B cell (primary cell): ENCODE results near the gene WASHC3. TPM values are rescaled to one million over a fixed set of nuclear protein-coding genes. Genes with fewer than 3 reads are reported as not detected.

Source experiments
- ATAC-seq: fragments of 200-7000 bp; cut with Tn5 transposase; one replicate; pipeline ENCODE4 v1.10.0; 2021; ENCODE audit warnings: low read depth, mild to moderate bottlenecking, moderate number of reproducible peaks, moderate library complexity
- CTCF ChIA-PET: fragments of 350-600 bp; sonication (Branson Sonifier 250); formaldehyde crosslinking; loops from one replicate; lab custom pipeline; 2021; ENCODE audit warnings: antibody characterized with exemption, inconsistent platforms; lab: Charles Lee
- POLR2A ChIA-PET: fragments of 350-600 bp; sonication (Branson Sonifier 250); formaldehyde crosslinking; loops from one replicate; lab custom pipeline; 2021; ENCODE audit warnings: antibody characterized with exemption; lab: Charles Lee
- DNase-seq: peaks from one replicate; pipeline ENCODE4 v3.0.0; 2013
- H2AFZ ChIP-seq: 2 replicates; pipeline ENCODE4 v1.6.1; 2012; ENCODE audit warnings: mild to moderate bottlenecking, low read depth, low read length; ENCODE audit not compliant: insufficient read depth, poor library complexity, severe bottlenecking
- H3K27ac ChIP-seq, 2 donors: 1 replicate in 1 of 2; 2 replicates in 1 of 2; pipeline ENCODE4 v1.5.1; 2012 to 2013; ENCODE audit warnings: low read length in 2 of 2, mild to moderate bottlenecking in 2 of 2, moderate library complexity in 1 of 2
- H3K27me3 ChIP-seq, 4 experiments: fragments of 200-600 bp in 1 of 4; sonication (generic) in 1 of 4; replicated peaks in 1 of 4; 1 replicate in 2 of 4; 2 replicates in 2 of 4; pipeline versions ENCODE4 v1.6.1 to v1.7.0; 2013 to 2016; ENCODE audit warnings: low read length in 3 of 4, mild to moderate bottlenecking in 2 of 4, mixed read lengths in 1 of 4, moderate library complexity in 1 of 4; ENCODE audit not compliant: insufficient read depth in 4 of 4, control insufficient read depth in 3 of 4; ENCODE audit errors: control extremely low read depth in 1 of 4
- H3K36me3 ChIP-seq, 2 experiments: replicated peaks in 1 of 2; 1 replicate in 1 of 2; 2 replicates in 1 of 2; pipeline versions ENCODE4 v1.6.1 to v1.7.1; 2013; ENCODE audit warnings: low read length in 1 of 2; ENCODE audit not compliant: insufficient read depth in 2 of 2, control insufficient read depth in 1 of 2; ENCODE audit errors: control extremely low read depth in 1 of 2, extremely low read depth in 1 of 2
- H3K4me1 ChIP-seq, 2 donors: fragments of 200-600 bp in 1 of 2; sonication (generic) in 1 of 2; 1 replicate in 1 of 2; 2 replicates in 1 of 2; pipeline versions ENCODE4 v1.5.1 to v1.6.1; 2013 to 2017; ENCODE audit warnings: low read length in 2 of 2; ENCODE audit not compliant: control insufficient read depth in 2 of 2, insufficient read depth in 2 of 2
- H3K4me2 ChIP-seq: replicated peaks from 2 replicates; pipeline ENCODE3; 2012; ENCODE audit warnings: mild to moderate bottlenecking, low read depth, low read length; ENCODE audit not compliant: poor library complexity, severe bottlenecking
- H3K4me3 ChIP-seq, 5 experiments: fragments of 200-600 bp in 1 of 5; sonication (generic) in 1 of 5; 1 replicate in 3 of 5; 2 replicates in 2 of 5; pipeline versions ENCODE4 v1.5.1 to v1.7.0; 2011 to 2016; ENCODE audit warnings: low read length in 4 of 5, mild to moderate bottlenecking in 4 of 5, low read depth in 2 of 5, control low read depth in 1 of 5, moderate library complexity in 1 of 5; ENCODE audit not compliant: insufficient read depth in 1 of 5; ENCODE audit errors: control extremely low read depth in 1 of 5, extremely low read depth in 1 of 5
- H3K79me2 ChIP-seq: fragments of 200-600 bp; sonication (generic); one replicate; pipeline ENCODE4 v1.6.0; 2016; ENCODE audit warnings: low read length; ENCODE audit not compliant: control insufficient read depth, insufficient read depth
- H3K9ac ChIP-seq: fragments of 200-600 bp; sonication (generic); 2 replicates; pipeline ENCODE4 v1.6.1; 2017; ENCODE audit warnings: mild to moderate bottlenecking, low read length, moderate library complexity
- H3K9me3 ChIP-seq, 3 donors: one replicate each; pipeline versions ENCODE4 v1.6.1 to v1.7.1; 2013; ENCODE audit warnings: low read length in 2 of 3; ENCODE audit not compliant: control insufficient read depth in 2 of 3, insufficient read depth in 1 of 3; ENCODE audit errors: control extremely low read depth in 1 of 3
- H4K20me1 ChIP-seq: 2 replicates; pipeline ENCODE4 v1.6.0; 2012; ENCODE audit warnings: mild to moderate bottlenecking, low read length; ENCODE audit not compliant: insufficient read depth, control insufficient read depth, poor library complexity, severe bottlenecking
- H3K27ac Mint-ChIP-seq: one replicate; pipeline ENCODE4 v1.8.0; 2021; ENCODE audit warnings: mixed read lengths
- H3K27me3 Mint-ChIP-seq: one replicate; pipeline ENCODE4 v1.8.0; 2021; ENCODE audit warnings: mixed read lengths
- H3K4me1 Mint-ChIP-seq: one replicate; pipeline ENCODE4 v1.8.0; 2021; ENCODE audit warnings: mixed read lengths
- H3K4me3 Mint-ChIP-seq: one replicate; pipeline ENCODE4 v1.8.0; 2021; ENCODE audit warnings: mixed read lengths
- H3K9me3 Mint-ChIP-seq: one replicate; pipeline ENCODE4 v1.8.0; 2022; ENCODE audit warnings: mixed read lengths; ENCODE audit not compliant: insufficient read depth
- EZH2 ChIP-seq: IDR thresholded peaks from 2 replicates; pipeline ENCODE4 v1.6.1; 2012; ENCODE audit warnings: borderline replicate concordance, low read depth, mild to moderate bottlenecking, moderate library complexity, low read length; ENCODE audit not compliant: insufficient read depth, poor library complexity, severe bottlenecking
- WGBS: methylation state at CpG from one replicate; pipeline ENCODE4 v1.1.5; 2013; ENCODE audit warnings: missing lambda C conversion rate; ENCODE audit not compliant: insufficient coverage; 5-methylcytosine and 5-hydroxymethylcytosine counted together
- intact Hi-C: fragments of 100-400 bp; cut with micrococcal nuclease; formaldehyde crosslinking; loops from one replicate; pipeline ENCODE4 v1.10.0; 2022
- polyA plus RNA-seq: library from polyadenylated mRNA; depleted of rRNA; stranded (reverse); fragments of >200 nt; gene quantifications from 2 replicates; pipeline ENCODE4 v1.2.3, GENCODE V29; 2012
- total RNA-seq, 2 donors: library from RNA; stranded (reverse); fragments of 120-200 nt in 1 of 2; gene quantifications; 1 replicate in 1 of 2; 2 replicates in 1 of 2; pipeline versions ENCODE4 v1.2.3 to v1.2.4, GENCODE V29; 2013 to 2022
- TF ChIP-seq, protein P1 (sequence below): fragments of 200-600 bp; IDR thresholded peaks from one replicate; pipeline ENCODE4 v1.8.0; 2022; ENCODE audit warnings: antibody characterized with exemption, mild to moderate bottlenecking

The WASHC3 gene
- total and polyA plus RNA-seq, 2 donors (not counting 1 experiment from before 2014, with no cell fraction given) = 52.8 to 68.0 TPM

DNA sequence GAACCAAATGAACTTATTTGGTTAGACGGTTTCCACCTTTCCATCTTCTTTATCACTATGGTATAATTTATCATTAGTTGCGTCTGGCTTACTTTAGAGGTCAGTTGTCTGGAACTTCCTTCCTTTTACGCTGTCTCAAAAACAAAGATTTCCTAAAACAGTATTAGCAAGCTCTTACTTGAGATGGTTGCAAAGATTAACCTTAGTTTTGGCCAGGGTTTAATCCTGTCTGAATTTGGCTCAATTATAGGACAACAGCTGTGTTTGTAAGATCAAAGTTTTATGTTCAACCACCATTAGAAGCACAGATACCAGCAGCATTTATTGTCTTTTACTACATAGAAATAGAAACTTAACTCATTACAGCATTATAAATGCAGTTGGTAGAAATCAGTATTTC, 7.9 kb upstream of the WASHC3 start:
- TF ChIP-seq, protein P1, sequence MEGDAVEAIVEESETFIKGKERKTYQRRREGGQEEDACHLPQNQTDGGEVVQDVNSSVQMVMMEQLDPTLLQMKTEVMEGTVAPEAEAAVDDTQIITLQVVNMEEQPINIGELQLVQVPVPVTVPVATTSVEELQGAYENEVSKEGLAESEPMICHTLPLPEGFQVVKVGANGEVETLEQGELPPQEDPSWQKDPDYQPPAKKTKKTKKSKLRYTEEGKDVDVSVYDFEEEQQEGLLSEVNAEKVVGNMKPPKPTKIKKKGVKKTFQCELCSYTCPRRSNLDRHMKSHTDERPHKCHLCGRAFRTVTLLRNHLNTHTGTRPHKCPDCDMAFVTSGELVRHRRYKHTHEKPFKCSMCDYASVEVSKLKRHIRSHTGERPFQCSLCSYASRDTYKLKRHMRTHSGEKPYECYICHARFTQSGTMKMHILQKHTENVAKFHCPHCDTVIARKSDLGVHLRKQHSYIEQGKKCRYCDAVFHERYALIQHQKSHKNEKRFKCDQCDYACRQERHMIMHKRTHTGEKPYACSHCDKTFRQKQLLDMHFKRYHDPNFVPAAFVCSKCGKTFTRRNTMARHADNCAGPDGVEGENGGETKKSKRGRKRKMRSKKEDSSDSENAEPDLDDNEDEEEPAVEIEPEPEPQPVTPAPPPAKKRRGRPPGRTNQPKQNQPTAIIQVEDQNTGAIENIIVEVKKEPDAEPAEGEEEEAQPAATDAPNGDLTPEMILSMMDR = no peak
- no peak for TF ChIP-seq EZH2
- H3K79me2 ChIP-seq = no peaks in the 10 kb centered on the region
- no peaks in the 10 kb centered on the region for H4K20me1 ChIP-seq
- H3K9ac ChIP-seq = no peak overlapping the region
- DNase-seq (no peak), ATAC-seq (no peak)
- H3K4me3 ChIP-seq = no peak overlapping the region
- Mint-ChIP-seq H3K4me1 (no peaks in the 10 kb centered on the region), H3K9me3 (no peaks in the 10 kb centered on the region), H3K27me3 (no peaks in the 10 kb centered on the region), H3K4me3 (no peak overlapping the region), H3K27ac (no peak overlapping the region)
- H3K36me3 ChIP-seq = peaks cover 1 to 4% of the 10 kb centered on the region in 2 experiments
- H3K27ac ChIP-seq = no peak overlapping the region
- CTCF ChIA-PET = no interaction called here
- H2AFZ ChIP-seq = no peak overlapping the region
- POLR2A ChIA-PET = no interaction called here
- WGBS = no CpG with 5 or more reads among the region's 3 CpGs
- H3K27me3 ChIP-seq = peaks cover 0 to 4% (median 0%) of the 10 kb centered on the region in 4 experiments
- no peak overlapping the region for H3K4me2 ChIP-seq
- H3K9me3 ChIP-seq = no peaks in the 10 kb centered on the region
- H3K4me1 ChIP-seq = no peaks in the 10 kb centered on the region
- intact Hi-C loops = no loop called here

DNA sequence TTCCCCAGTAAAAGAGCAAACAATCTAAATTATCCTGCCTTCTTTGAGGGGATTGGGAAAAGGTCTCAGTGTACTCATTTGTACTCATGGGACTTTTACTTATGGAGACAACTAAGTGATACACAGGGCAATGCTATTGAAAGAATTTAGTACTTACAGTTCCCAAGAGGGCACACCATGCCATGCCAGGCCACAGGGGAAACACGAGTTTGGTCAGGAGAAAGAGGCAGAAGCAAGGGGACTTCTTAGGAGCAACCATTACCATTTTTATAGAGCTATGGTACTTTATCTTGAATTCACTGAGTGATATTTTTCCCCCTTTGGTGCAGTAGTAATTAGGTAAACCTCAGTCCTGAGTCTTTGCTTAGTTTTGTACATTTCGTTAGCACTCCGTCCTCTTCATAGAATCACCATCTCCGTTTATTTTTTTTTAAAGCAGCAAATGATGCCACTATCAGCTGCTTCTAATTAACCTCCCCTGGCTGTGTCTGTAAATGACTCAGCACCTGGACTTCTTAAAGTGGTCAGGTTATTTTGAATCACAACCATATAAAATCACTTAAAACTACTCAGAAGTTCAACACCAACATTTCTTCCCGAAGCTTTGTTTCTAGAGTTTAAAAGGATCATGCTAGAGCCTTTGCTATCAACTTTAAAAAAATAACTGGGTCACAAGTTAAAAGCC, 5.9 kb upstream of the WASHC3 start:
- Mint-ChIP-seq H3K4me3 (no peak overlapping the region), H3K9me3 (no peaks in the 10 kb centered on the region), H3K27ac (no peak overlapping the region), H3K27me3 (no peaks in the 10 kb centered on the region), H3K4me1 (no peaks in the 10 kb centered on the region)
- H3K9me3 ChIP-seq = no peaks in the 10 kb centered on the region
- no peak overlapping the region for H3K27ac ChIP-seq
- TF ChIP-seq, protein P1 = no peak
- TF ChIP-seq EZH2 = no peak
- H3K9ac ChIP-seq = no peak overlapping the region
- H2AFZ ChIP-seq = no peak overlapping the region
- ChIA-PET POLR2A (no interaction called here), CTCF (no interaction called here)
- no peak overlapping the region for H3K4me3 ChIP-seq
- no peaks in the 10 kb centered on the region for H3K36me3 ChIP-seq
- no peaks in the 10 kb centered on the region for H3K79me2 ChIP-seq
- no peaks in the 10 kb centered on the region for H3K4me1 ChIP-seq
- ATAC-seq (no peak), DNase-seq (no peak)
- H4K20me1 ChIP-seq = no peaks in the 10 kb centered on the region
- H3K27me3 ChIP-seq = peaks cover 0 to 4% (median 0%) of the 10 kb centered on the region in 4 experiments
- WGBS = 86% methylated on average over 4 of the region's 5 CpGs
- intact Hi-C loops = no loop called here
- no peak overlapping the region for H3K4me2 ChIP-seq
